GM12865 (cell line): ENCODE results near the gene GPA33.

Experiments
- DNase-seq: peaks from one replicate; pipeline ENCODE4 v3.0.0; 2010; ENCODE audit warnings: low read depth
- H3K4me3 ChIP-seq: 2 replicates; pipeline ENCODE4 v1.5.1; 2011; ENCODE audit warnings: mild to moderate bottlenecking, low read depth, low read length, control low read depth
- CTCF ChIP-seq: IDR thresholded peaks from 2 replicates; pipeline ENCODE4 v1.5.1; 2011; ENCODE audit warnings: low read length, control low read depth, low read depth, inconsistent platforms; ENCODE audit not compliant: insufficient read depth; ENCODE audit errors: missing control alignments

The GPA33 gene

DNA sequence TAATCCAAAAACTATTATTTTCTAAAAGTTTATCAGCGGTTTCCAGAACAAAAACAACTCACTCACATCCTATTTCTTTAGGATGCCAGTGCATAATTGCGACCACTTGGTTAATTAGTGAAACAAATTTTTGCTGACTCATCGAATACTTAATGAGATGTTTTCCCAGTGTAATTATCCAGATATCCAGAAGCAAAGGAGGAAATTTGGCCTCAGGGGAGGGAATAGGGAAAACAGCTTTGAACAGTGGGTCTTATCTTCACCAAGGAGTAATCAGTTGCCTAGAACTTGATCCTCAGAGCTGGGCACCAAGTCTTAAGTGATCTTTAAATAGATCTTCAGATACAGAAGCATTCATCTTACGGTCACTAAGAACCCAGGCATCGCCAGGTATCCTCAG lies 28.0 kb upstream of the GPA33 start:
- TF ChIP-seq CTCF = no peak
- DNase-seq = no peak
- H3K4me3 ChIP-seq = no peak overlapping the region

DNA sequence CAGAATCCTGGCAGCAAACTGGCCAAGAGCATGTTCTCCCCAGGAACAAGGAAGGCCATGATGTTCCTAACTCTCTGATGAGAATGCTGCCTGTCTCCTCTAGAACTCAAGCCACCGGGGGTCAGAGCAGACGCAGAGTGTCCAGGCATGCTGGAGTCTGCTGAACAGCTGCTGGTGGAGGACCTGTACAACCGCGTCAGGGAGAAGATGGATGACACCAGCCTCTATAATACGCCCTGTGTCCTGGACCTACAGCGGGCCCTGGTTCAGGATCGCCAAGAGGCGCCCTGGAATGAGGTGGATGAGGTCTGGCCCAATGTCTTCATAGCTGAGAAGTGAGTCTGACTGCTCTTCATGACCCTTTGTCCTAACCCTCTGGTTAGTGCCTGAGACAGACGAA lies 27.0 kb upstream of the GPA33 start:
- DNase-seq = no peak
- H3K4me3 ChIP-seq = no peak overlapping the region
- TF ChIP-seq CTCF = no peak

DNA sequence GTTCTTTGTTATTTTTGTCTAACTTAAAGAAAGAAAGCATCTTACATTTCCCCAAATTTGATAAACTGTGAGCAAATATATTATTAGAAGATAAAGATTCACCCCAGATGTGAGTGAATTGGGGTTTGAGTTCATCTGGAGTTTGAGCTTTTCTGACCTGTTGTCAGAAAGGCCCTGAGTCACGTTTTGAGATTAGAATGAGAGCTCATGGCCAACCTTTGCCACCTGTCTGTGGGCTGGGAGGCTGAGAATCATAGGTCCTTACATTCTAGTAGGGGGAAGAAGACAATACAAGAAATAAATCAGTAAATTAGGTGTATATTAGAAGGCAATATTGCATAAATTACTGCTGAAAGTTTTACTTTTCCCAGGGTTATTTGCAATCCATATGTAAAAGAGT lies 26.0 kb upstream of the GPA33 start:
- DNase-seq = no peak
- no peak for TF ChIP-seq CTCF
- no peak overlapping the region for H3K4me3 ChIP-seq

DNA sequence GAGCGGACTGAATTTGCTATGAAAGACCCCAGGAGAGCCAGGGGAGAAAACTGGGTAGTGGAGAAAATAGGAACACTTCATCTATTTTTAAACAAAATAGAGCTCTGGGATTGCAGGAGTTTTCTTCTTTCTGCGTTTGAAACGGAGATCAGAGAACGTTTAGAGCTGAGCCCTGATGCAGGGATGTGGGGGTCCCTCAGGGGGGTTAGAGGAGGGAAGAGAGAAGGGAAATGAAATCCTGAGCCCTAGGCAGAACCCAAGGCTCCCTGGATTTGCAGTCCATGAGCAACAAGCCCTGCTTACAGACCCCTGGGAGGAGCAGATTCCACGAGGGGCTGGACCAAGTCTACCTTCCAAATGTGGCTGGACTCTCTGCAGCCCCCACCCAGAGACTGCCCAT lies 25.5 kb upstream of the GPA33 start:
- H3K4me3 ChIP-seq = no peak overlapping the region
- no peak for DNase-seq
- TF ChIP-seq CTCF = no peak

DNA sequence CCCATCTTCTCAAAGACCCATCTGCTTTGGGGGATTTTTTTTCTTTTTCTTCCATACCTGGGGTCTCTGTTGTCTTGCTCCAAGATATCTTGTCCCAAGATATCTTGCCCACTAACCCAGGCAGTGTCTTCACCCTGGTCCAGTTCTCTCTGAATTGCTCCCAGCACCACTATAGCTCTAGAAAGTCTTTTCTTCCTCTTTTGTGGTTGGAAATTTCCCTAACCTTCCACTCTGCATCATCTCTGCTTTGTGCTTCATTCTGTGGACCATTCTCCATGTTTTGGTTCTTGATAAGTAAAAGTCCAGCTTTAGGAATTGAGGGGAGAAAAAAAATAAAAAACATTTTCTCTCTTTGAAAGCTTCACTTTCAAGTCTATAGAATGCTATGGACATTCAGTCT lies 24.5 kb upstream of the GPA33 start:
- TF ChIP-seq CTCF = no peak
- H3K4me3 ChIP-seq = no peak overlapping the region
- DNase-seq = no peak

- H3K4me3 ChIP-seq = no peak overlapping the region
- no peak for DNase-seq
- no peak for TF ChIP-seq CTCF
Measured at GRCh38 chr1:167111868-167112709, 21.9 kb upstream of the GPA33 start.

GRCh38 chr1:167110586-167110985 lies 20.4 kb upstream of the GPA33 start:
- no peak overlapping the region for H3K4me3 ChIP-seq
- peak; percentile 81 for DNase-seq
- TF ChIP-seq CTCF = no peak
